HG02885 (cell line): ENCODE results near the gene RNF220.

Experiments
- ATAC-seq: cut with Tn5 transposase; IDR thresholded peaks from one replicate; pipeline ENCODE4 v1.9.1; 2021; ENCODE audit warnings: mild to moderate bottlenecking; ENCODE audit not compliant: unreplicated experiment, poor library complexity

The RNF220 gene

DNA sequence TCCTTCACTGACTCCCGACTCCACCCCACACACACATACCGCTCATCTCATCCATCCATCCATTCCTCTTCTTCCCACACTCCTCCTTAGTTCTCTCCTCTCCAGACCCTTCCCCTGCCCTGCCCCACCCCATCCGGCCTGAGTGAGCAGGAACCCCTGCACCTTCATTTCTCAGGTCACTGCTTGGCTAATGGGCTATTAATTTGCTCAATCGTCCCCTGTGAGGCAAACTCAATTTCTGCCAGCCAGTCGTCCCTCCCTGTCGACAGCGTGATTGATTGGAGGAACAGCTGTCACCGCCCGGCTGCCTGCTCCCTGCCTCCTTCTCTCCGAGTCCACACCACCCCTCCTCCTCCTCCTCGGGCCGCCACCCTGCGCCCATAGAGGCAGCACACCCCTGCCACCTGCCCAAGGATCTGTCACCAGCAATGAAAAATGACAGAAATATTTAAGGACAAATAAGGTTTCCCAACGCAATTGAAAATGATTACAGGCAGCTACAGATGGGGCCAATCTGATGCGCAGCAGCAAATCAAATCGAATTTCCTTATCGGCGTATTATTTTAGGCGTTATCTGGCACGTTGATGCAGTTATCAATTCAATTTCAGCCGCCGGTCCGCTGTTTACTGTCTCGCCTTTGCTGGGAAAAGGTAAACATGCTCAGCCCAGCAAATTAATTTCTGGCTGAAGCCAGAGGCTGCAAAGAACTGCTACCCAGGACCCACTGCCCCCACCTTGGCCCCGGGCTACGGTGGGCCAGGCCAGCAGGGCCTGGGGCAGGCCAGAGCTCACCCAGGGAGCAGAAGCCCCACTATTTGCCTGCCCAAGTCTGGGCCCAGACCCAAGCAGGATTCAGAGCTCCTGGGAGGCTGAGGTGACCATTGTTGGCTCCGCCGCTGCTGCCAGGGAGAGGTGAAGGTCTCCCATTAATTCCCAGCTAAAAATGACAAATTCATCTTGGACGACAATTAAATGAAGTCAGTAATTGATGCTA, 197.9 kb downstream of the RNF220 start:
- no peak for ATAC-seq

DNA sequence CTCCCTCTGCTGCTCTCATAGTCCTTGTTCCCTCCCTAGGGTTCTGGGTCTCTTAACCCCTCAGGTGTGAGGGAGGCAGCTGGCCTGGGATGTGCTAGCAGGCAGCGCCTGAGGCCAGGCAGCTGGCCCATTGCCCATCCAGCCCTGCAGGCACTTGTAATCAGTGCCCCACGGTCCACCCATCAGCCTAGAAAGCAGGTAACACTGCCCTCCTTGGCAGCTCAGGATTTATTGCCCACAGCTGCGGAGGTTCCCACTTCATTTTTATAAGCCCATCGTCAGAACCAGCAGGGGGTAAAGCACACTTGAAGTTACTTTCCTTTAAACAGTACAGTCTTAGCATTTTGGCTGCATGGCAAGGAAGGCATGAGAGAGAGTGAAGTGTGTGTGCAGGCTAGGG, 198.7 kb downstream of the RNF220 start:
- no peak for ATAC-seq

DNA sequence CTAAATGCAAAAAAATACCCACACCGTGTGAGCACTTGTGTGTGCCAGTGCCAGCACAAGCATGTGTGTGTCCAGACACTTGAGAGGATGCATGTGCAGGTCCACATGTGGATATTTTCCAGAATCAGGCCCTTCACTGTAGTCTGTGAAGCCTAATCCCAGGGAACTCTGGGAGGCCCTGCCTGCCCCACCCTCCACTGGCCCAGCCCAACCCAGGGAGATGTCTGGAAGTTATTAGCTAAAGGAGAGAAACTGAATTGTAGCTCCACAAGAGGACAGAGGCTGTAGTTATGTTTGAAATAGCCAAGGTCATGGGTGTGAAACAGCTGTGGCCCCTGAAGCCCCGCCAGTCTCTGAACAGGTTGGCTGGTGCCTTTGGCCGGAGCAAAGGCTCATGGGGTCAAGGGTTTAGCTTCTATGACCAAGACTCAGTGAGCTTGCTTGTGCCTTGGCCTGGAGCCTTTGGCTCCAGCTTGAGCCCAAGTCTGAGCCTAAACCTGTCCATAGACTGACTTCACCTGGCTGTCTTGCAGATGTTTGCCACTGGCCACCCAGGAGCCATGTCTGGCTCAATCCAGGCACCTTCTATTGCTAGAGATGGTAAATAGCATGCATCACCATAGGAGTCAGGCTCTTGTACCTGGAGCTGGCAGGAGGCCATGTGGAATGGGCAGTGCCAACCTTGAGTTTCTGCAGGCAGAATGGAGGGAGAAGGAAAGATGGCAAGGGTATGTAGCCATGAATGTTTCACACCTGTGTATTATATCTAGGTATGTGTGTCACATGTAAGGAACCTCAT, 199.3 kb downstream of the RNF220 start:
- ATAC-seq, result no peak

DNA sequence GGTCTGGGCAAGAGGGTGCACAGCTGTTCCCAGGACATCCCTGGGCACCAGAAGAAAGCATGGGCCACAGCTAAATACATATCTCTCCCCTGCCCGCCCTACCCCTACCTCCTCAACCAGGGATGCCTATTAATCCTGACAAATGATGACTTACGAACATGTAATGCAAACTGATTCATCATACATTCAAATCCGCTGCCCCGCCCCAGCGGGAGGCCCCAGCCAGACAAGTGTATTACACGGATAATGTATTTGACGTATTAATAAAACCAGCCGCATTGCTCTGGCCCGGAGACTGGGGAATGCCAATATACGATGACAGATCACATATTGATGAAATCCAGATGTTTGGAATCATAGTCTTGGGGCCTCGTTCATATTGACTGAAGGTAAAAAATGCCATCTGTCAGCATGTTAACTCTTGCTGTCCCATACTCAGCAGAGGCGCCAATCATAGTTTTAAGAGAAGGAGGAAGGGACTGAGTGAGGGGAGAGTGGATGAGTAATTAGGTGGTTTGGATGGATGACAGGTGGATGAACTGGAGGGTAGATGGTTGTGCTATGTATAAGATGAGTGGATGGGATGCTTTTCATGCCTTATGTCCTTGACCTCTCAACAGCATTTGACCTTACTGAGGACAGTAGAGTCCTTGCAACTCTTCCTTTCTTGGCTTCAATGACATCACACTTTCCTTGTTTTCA, 201.0 kb downstream of the RNF220 start:
- no peak for ATAC-seq

DNA sequence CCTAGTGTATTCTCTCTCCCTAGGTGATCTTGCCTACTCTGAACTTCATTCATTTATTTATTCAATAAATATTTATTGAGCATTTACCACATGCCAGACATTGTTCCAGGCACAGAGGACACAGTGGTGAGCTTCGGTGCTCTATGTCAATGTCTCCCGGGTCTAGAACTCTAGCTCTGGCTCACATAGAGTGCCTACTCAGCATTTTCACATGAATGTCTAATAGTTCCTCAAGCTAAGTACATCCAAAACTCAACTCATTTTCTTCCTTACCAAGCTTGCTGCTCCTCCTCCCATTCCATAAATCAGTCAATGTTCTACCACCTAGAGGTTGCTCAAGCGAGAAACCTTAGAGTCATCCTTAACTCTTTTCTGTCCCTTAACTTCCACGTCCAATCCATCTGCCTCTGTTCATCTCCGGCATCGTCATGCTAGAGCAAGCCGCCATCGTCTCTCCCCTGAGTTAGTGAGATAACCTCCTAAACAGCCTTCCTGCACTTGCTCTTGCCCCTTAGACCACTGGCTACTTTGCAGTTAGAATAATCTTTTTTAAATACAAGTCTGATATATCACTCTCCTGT, 201.7 kb downstream of the RNF220 start:
- no peak for ATAC-seq

DNA sequence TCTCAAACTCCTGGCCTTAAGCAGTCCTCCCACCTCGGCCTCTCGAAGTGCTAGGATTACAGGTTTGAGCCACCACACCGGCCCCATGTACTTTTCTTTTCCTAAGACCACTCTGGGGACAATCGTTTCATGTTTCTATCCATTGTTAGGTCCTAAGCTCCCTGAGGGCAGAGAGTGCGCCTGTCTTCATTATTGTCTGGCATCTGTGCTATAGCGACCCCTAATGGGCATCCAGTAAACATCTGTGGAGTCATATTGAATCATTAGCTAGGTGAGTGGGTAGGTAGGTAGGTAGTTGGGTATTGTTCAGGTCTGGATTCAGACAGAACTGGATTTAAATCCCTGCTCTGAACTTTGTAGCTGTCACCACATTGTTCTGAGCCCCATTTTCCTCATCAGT, 203.1 kb downstream of the RNF220 start:
- no peak for ATAC-seq

DNA sequence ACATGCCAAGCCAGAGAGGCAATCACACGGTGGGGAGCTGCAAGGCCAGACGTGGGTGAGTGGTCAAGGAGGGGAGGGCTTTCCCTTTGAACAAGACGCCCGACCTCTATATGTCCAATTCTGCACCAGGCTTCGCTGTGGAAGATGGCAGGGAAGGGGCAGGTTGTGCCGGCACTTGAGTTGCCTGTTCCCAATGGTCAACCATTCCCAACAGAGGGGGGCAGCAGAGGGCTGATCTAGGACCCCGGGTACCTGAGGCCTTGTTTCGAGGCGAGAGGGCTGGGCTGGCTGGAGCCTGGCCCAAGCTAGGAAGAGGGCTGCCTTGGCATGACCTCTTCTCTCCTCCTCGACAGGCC, 204.3 kb downstream of the RNF220 start:
- ATAC-seq, result no peak

DNA sequence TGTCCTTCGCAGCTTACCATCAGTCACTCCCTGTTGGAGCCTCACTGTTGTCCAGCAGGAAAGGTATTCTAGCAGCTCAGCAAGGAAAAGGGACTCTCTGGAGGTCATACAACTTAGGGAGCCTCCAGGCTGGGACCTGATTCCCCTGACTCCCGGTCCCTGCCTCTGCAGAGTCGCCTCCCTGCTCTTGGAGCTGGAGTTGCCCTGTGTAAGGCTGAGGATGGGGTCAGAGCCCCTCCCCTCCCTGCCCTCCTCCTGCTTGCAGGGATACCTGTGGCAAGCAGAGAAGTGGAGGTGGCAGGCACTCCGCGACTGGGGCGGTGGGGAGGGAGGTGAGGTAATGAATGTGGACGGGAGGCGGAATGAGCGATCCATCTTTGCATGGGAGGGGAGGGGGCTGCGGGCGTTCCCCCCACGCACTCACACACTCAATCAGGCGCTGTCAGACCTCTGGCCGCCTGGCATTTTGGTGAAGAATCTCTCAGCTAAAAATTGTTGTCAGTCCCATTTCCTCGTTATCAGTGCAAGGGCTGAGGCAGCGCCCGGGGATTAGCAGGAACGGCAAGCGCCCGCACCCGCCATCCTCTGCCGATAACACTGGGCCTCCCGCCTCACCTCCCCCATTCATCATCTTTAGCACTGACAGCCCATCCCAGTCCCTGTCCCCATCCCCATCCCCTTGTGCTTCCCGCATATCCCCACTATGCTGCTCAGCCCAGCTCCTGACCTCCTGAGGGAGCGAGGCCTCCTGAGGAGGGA, 204.9 kb downstream of the RNF220 start:
- ATAC-seq, result no peak

DNA sequence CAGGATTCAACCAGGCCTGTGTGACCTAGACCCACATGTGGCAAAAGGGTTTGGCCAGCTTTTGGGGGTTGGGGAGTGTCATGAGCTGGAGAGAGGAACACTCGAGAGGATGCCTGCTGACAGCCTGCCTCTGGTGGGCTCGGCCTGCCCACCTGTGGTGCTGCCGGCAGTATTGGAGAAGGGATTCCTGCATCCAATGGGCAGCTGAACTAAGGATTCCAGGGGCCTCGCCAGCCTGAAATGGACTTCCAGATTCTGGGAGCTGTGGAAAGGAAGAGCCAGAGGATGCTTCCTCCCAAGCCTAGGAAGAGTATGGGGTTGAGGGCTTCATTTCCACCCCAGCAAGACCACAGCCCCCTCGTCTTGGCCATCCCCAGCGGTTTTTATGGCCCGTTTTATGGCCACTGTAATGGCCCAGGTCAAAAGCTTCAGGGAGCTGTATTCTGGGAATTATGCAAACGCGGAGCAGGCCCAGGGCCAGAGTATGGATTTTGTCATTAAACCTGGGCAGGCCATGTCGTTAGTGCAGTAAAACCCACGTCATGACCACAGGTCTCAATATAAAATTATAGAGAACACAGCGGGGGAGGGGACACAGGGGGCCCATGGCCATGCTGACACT, 205.6 kb downstream of the RNF220 start:
- ATAC-seq, result no peak

DNA sequence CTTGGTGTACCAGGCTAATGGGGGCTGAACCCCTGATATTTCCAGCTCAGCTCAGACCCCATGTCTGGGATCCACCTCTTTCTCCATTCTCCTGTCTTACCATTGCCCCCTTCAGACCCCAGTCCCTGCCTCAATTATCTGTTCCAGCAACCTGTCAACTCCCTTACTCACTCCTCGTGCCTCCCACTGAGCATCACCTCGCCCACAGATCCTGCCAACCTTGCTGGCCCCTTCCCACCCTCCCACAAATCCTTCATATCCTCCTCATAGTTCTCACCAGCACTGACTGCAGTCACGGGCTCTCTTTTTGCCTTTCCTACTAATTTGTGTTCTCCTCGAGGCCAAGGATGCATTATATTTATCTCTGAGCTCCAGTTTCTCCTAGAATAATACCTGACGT, 206.4 kb downstream of the RNF220 start:
- ATAC-seq, result no peak

DNA sequence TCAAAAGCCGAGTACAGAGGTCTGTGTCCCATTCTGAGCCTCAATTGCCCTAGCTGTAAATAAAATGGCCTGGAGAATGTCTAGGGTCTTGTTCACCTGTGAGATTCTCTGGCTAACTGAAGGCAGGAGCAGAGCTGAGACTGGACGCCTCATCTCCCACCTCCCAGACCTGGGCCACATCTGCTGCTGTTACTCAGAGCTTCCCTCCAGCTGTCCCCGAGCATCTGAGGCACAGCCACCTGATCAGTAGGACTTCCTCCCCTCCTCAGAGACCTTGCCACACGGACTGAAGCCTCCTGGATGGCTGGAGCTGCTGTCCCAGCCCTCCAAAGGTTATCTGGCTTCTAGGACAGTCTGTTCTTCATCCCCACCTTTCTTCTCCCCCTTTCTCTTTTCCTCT, 206.8 kb downstream of the RNF220 start:
- no peak for ATAC-seq

DNA sequence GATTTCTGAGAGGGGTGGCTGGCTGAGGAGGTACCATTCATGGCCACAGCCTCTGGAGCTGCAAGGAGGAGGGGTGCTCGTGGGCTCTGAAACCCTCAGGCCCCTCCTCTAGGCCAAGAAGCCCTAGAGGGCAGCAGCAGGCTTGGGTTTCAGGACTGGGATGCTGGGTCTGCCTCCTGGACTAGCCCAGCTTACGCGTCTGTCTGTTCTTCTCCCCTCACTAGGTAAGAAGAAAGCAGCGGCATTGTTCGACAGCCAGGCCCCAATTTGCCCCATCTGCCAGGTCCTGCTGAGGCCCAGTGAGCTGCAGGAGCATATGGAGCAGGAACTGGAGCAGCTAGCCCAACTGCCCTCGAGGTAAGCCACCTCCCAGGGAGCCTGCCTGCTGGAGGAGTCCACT, 208.9 kb downstream of the RNF220 start:
- no peak for ATAC-seq

DNA sequence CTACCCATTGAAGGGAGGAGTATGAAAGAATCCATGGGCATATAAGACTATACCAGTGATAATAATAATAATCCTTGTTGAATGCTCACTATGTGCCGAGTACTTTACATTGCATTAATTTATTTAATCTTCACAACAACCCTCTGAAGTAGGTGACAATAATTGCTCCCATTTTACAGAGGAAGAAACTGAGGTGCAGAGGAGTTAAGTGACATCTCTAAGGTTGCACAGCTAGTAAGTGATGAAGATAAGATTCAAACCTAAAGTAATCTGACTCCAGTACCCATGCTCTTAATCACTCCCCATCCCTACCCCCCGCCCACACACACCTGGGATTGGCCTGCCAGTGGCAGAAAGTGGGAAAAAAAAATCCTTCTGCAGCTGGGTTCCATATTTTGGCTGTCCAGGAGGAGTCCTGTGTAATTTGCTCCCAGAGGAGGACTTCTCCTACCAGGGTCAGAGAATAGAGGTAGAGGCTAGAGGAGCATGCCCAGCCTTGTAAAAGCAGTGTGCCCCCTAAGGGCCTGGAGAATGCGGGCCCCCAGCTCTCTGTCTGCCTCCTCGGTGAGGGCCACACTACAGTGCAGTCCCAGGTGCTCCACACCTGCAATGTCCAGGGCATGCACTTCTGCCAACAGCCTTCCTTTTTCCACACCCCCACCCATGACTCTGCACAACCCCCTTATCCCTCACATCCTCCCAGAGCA, 211.4 kb downstream of the RNF220 start:
- no peak for ATAC-seq

DNA sequence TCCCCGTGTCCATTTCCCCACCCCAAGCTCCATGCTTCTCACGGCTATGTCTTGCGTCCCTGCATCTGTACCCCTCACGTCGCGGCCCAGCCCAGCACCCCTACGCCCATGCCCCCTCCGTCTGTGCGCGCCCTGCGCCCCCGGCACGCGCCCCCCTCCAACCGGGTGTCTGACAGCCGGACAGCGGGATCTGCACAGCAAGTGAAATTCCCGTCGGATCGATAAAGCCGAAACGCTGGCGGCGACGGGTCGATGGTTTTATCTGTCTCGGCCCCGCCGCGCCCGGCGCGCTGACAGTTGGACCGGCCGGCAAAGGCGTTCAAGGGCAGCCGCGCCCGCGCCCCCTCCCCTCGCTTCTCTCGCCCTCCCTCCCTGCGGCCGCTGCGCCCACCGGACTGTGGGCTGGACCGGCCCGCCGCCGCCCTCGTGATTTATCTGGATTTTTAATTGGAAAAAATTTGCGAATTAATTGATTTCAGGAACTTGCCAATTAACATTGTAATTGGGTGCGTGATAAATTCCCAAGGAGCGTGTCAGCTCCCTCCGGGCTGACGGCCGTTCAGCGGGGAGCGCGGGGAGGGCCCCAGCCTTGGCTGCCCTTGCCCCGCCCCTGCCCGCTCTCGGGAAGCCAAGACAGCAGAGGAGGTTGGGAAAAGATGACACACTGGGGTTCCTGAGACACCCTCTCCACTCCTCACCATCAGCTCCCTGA, 212.1 kb downstream of the RNF220 start:
- no peak for ATAC-seq

DNA sequence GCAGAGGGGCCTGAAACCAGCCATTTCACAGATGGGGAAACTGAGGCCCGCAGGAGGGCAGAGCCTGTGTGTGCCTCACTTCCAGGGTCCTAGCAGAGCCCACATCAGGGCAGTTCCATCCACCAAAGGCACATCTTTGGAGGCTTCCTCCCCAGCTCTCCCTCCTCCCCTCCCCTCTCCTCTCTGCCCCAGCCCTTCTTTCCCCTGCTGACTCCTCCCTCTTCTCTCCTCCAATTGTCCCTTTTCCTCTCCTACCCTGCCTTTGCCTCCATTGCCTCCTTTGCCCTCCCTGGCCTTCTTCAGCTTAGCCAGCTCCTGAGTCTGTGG, 212.6 kb downstream of the RNF220 start:
- no peak for ATAC-seq

DNA sequence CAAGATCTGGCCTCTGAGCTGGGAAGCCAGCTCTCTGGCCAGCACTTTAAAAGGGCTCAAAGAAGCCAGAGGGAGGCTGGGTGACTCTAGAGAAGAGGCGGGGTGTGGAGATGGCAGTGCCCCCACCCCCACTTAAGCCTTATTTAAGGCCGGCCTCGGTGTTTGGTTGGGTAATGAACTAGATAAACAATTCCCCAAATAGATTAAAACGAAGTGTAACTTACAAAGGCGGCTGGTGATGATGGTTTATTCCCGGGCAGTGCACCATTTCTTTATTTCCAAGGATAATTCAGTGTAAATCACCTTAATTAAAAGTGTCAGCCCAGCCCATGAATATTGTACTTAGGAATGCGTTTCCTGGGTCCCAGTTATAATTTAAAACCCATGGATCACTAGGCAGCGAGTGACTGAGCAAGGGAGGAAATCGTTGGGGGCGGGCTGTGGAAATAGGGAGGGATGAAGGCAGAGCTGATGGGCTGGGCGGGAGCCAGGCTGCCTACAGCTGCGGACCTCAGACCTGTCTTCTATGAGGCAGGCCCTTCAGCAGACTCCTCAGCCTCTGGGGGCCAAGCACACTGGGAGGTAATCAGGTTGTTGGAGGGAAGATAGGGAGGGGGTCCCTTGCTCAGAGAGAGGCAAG, 214.3 kb downstream of the RNF220 start:
- ATAC-seq, result no peak

DNA sequence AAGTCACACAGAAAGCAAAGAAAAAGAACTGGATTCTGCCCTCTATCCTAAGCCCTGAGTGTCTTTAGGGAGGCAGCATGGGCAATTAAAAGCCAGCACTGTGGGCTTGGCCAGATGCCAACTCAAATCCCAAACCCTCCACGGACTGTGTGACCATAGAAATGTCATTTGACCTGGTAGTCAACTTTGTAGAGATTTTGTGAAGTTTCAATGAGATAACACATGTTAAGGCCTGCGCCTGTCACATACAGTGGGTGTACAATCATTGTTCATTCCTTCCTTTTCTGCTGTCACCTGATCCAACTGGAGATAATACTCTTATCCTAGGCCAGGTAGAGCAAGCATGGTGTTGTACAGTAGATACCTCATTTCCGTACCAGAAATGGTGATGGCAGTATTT, 215.0 kb downstream of the RNF220 start:
- no peak for ATAC-seq

DNA sequence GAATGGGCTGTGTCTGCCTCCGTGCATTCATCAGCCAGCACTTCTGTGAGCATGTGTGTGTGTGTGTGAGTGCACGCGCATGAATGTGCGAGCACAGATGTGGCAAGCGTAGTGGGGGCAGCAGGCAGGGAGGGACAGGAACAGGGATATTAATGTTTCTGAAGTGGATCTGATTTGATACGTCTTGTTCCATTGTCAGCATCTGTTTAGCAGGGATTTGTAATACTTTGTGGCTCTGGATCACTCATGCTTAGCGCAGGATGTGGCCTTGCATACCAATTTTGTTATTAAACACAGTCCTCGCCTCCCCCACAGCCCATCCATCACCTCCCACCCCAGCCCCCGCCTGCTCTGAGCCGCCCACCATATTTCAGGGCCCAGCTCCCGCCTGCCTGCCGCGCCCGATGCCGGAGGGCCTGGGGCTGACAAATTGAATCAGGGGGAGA, 216.8 kb downstream of the RNF220 start:
- no peak for ATAC-seq
